Liver (tissue), 9 donors: Measurements from ENCODE around the gene PLA2G15. TPM values are rescaled to one million over a fixed set of nuclear protein-coding genes. Genes with fewer than 3 reads are reported as not detected.

Experiments used
- DNase-seq: peaks from one replicate; pipeline ENCODE4 v3.0.0-alpha.2; 2017; ENCODE audit warnings: low spot score
- H3K27ac ChIP-seq, 2 donors: one replicate each; pipeline ENCODE4 v1.7.0; 2013; ENCODE audit warnings: inconsistent platforms in 2 of 2, low read length in 2 of 2, control low read depth in 1 of 2, low read depth in 1 of 2, mild to moderate bottlenecking in 1 of 2
- H3K27me3 ChIP-seq, 4 donors: one replicate each; pipeline versions ENCODE4 v1.6.1 to v1.7.0; 2013; ENCODE audit warnings: low read length in 3 of 4, inconsistent platforms in 1 of 4, mild to moderate bottlenecking in 1 of 4, moderate library complexity in 1 of 4; ENCODE audit not compliant: control insufficient read depth in 4 of 4, insufficient read depth in 4 of 4
- H3K36me3 ChIP-seq, 4 donors: one replicate each; pipeline versions ENCODE4 v1.6.1 to v1.7.0; 2013; ENCODE audit warnings: low read length in 3 of 4, mild to moderate bottlenecking in 3 of 4, low read depth in 1 of 4, moderate library complexity in 1 of 4; ENCODE audit not compliant: control insufficient read depth in 4 of 4, insufficient read depth in 3 of 4
- H3K4me1 ChIP-seq, 4 donors: one replicate each; pipeline versions ENCODE4 v1.6.1 to v1.7.0; 2013; ENCODE audit warnings: low read length in 3 of 4, mild to moderate bottlenecking in 3 of 4, moderate library complexity in 1 of 4; ENCODE audit not compliant: control insufficient read depth in 4 of 4, insufficient read depth in 4 of 4
- H3K4me3 ChIP-seq, 3 donors: one replicate each; pipeline versions ENCODE4 v1.6.1 to v1.7.0; 2013; ENCODE audit warnings: low read length in 3 of 3, control low read depth in 1 of 3, low read depth in 1 of 3, mild to moderate bottlenecking in 1 of 3
- H3K9ac ChIP-seq, 2 donors: one replicate each; pipeline ENCODE4 v1.7.0; 2013; ENCODE audit warnings: low read length in 2 of 2, mild to moderate bottlenecking in 2 of 2, moderate library complexity in 2 of 2, control low read depth in 1 of 2, low read depth in 1 of 2
- H3K9me3 ChIP-seq, 4 donors: one replicate each; pipeline versions ENCODE4 v1.6.1 to v1.7.0; 2013; ENCODE audit warnings: low read length in 3 of 4; ENCODE audit not compliant: control insufficient read depth in 4 of 4
- ATF3 ChIP-seq: IDR thresholded peaks from 2 replicates; pipeline ENCODE4 v1.6.1; 2016; ENCODE audit warnings: antibody characterized with exemption
- CTCF ChIP-seq: fragments of 150-350 bp; IDR thresholded peaks from 2 replicates; pipeline ENCODE4 v1.5.1; 2017; ENCODE audit warnings: improper control_type of control experiment, low read depth, low read length; ENCODE audit not compliant: missing input control
- EGR1 ChIP-seq, 2 donors: IDR thresholded peaks; 2 replicates each; pipeline ENCODE4 v1.6.1; 2016 to 2018; ENCODE audit warnings: antibody characterized with exemption in 2 of 2, low read depth in 2 of 2
- FOXA1 ChIP-seq: IDR thresholded peaks from 2 replicates; pipeline ENCODE4 v1.6.1; 2016; ENCODE audit warnings: antibody characterized with exemption
- FOXA2 ChIP-seq: IDR thresholded peaks from 2 replicates; pipeline ENCODE4 v1.6.1; 2016; ENCODE audit warnings: antibody characterized with exemption
- GABPA ChIP-seq, 2 donors: IDR thresholded peaks in 1 of 2; conservative IDR thresholded peaks in 1 of 2; 2 replicates each; pipeline ENCODE4 v1.6.1; 2016; ENCODE audit warnings: antibody characterized with exemption in 2 of 2, mild to moderate bottlenecking in 1 of 2, moderate library complexity in 1 of 2
- HNF4A ChIP-seq, 2 donors: conservative IDR thresholded peaks; 2 replicates each; pipeline ENCODE4 v1.6.1; 2016; ENCODE audit warnings: antibody characterized with exemption in 2 of 2, mild to moderate bottlenecking in 2 of 2
- HNF4G ChIP-seq: IDR thresholded peaks from 2 replicates; pipeline ENCODE4 v1.6.1; 2016; ENCODE audit warnings: antibody characterized with exemption
- JUND ChIP-seq, 2 donors: IDR thresholded peaks; 2 replicates each; pipeline ENCODE4 v1.6.1; 2016; ENCODE audit warnings: antibody characterized with exemption in 2 of 2
- MAX ChIP-seq: IDR thresholded peaks from 2 replicates; pipeline ENCODE4 v1.6.1; 2016; ENCODE audit warnings: antibody characterized with exemption
- NR2F2 ChIP-seq: IDR thresholded peaks from 2 replicates; pipeline ENCODE4 v1.6.1; 2016; ENCODE audit warnings: antibody characterized with exemption
- RAD21 ChIP-seq, 2 donors: IDR thresholded peaks; 2 replicates each; pipeline ENCODE4 v1.6.1; 2016; ENCODE audit warnings: antibody characterized with exemption in 2 of 2, mild to moderate bottlenecking in 2 of 2
- REST ChIP-seq: IDR thresholded peaks from 2 replicates; pipeline ENCODE4 v1.6.1; 2016; ENCODE audit warnings: antibody characterized with exemption, mild to moderate bottlenecking
- RXRA ChIP-seq, 2 donors: IDR thresholded peaks; 2 replicates each; pipeline ENCODE4 v1.6.1; 2017 to 2018; ENCODE audit warnings: antibody characterized with exemption in 2 of 2, mild to moderate bottlenecking in 1 of 2
- SP1 ChIP-seq: IDR thresholded peaks from 2 replicates; pipeline ENCODE4 v1.6.1; 2018; ENCODE audit warnings: antibody characterized with exemption, mild to moderate bottlenecking
- TAF1 ChIP-seq: conservative IDR thresholded peaks from 2 replicates; pipeline ENCODE4 v1.6.1; 2016; ENCODE audit warnings: antibody characterized with exemption, mild to moderate bottlenecking
- YY1 ChIP-seq: IDR thresholded peaks from 2 replicates; pipeline ENCODE4 v1.6.1; 2016; ENCODE audit warnings: antibody characterized with exemption, mild to moderate bottlenecking
- ZBTB33 ChIP-seq: IDR thresholded peaks from 2 replicates; pipeline ENCODE4 v1.6.1; 2016; ENCODE audit warnings: antibody characterized with exemption
- WGBS: extraction: QIAGEN DNeasy Blood & Tissue Kit; methylation state at CpG from one replicate; pipeline ENCODE4 v1.1.7; 2013; 5-methylcytosine and 5-hydroxymethylcytosine counted together
- polyA plus RNA-seq, 2 donors: library from polyadenylated mRNA; stranded (reverse) in 1 of 2; unstranded in 1 of 2; fragments of 200-250 nt in 1 of 2; fragments of >200 nt in 1 of 2; fragmentation: Nextera tagmentation in 1 of 2; extraction: Ambion mirVana in 1 of 2; gene quantifications; one replicate each; pipeline versions ENCODE4 v1.2.1 to v1.2.3, GENCODE V29; 2013 to 2015
- total RNA-seq, 2 donors: library from RNA; depleted of rRNA; stranded (reverse); fragments of >200 nt; gene quantifications; one replicate each; pipeline ENCODE4 v1.2.3, GENCODE V29; 2014
- donor health status: healthy.
- donor health status: healthy.
- donor health status: healthy.
- donor health status: healthy.
- donor health status: healthy.

Gene PLA2G15
- total and polyA plus RNA-seq, 4 donors, result 4.5 to 19.8 (median 15.1) TPM

- DNase-seq, result no peak
- no peak overlapping the region for H3K9ac ChIP-seq
- peaks cover 0 to 22% (median 18%) of the 10 kb centered on the region in 4 donors for H3K4me1 ChIP-seq
- WGBS, result 98% methylated on average over 3 of the region's 3 CpGs
- H3K36me3 ChIP-seq, result peaks cover 0 to 38% (median 23%) of the 10 kb centered on the region in 4 donors
- no peak overlapping the region for H3K27ac ChIP-seq
- no peaks in the 10 kb centered on the region for H3K9me3 ChIP-seq
- H3K4me3 ChIP-seq, result no peak overlapping the region
- TF ChIP-seq HNF4G (no peak), RXRA (IDR thresholded peaks at IDR 0.05) (no peak)
- no peaks in the 10 kb centered on the region for H3K27me3 ChIP-seq
Measured at GRCh38 chr16:68306633-68307032, 61.5 kb downstream of the PLA2G15 start.

GRCh38 chr16:68309799-68310198, 64.6 kb downstream of the PLA2G15 start:
- Histone ChIP-seq H3K9ac (peak overlapping the region; percentile 68 to 88), H3K4me1 (peaks cover 1 to 41% (median 31%) of the 10 kb centered on the region in 4 donors), H3K27ac (no peak overlapping the region), H3K9me3 (no peaks in the 10 kb centered on the region), H3K4me3 (peak overlapping the region; percentile 83 to 97 (median 97)), H3K27me3 (no peaks in the 10 kb centered on the region), H3K36me3 (peaks cover 0 to 14% (median 9%) of the 10 kb centered on the region in 4 donors)
- no peak for TF ChIP-seq JUND (IDR thresholded peaks at IDR 0.05)
- TF ChIP-seq MAX, result no peak
- no peak for TF ChIP-seq ATF3
- DNase-seq, result no peak
- WGBS, result 50% methylated on average over 6 of the region's 6 CpGs

GRCh38 chr16:68310437-68310773, 65.2 kb downstream of the PLA2G15 start:
- Histone ChIP-seq H3K4me1 (peaks cover 1 to 41% (median 31%) of the 10 kb centered on the region in 4 donors), H3K27ac (peak overlapping the region; percentile 70 to 76), H3K9me3 (no peaks in the 10 kb centered on the region), H3K9ac (peak overlapping the region; percentile 68 to 88), H3K36me3 (peaks cover 0 to 11% (median 6%) of the 10 kb centered on the region in 4 donors), H3K4me3 (peak overlapping the region; percentile 83 to 97 (median 97)), H3K27me3 (no peaks in the 10 kb centered on the region)
- no peak for TF ChIP-seq ZBTB33
- no peak for TF ChIP-seq NR2F2
- TF ChIP-seq FOXA1, result no peak
- TF ChIP-seq RAD21 (IDR thresholded peaks at IDR 0.05), result no peak
- no peak for TF ChIP-seq CTCF
- no peak for TF ChIP-seq REST
- no peak for TF ChIP-seq TAF1
- TF ChIP-seq JUND (IDR thresholded peaks at IDR 0.05), result no peak
- no peak for TF ChIP-seq EGR1 (IDR thresholded peaks at IDR 0.05; ENCODE audit: low read depth in 2 of 2)
- no peak for TF ChIP-seq RXRA (IDR thresholded peaks at IDR 0.05)
- TF ChIP-seq FOXA2, result no peak
- no peak for TF ChIP-seq GABPA (IDR thresholded peaks at IDR 0.05 in 1 of 2, conservative IDR thresholded peaks at IDR 0.05 in 1 of 2)
- no peak for TF ChIP-seq MAX
- no peak for TF ChIP-seq YY1
- TF ChIP-seq SP1, result no peak
- no peak for TF ChIP-seq HNF4A (conservative IDR thresholded peaks at IDR 0.05)
- WGBS, result under 1% methylated on average over 29 of the region's 29 CpGs
- DNase-seq, result no peak
